Measurements from ENCODE around the gene BEND6. TPM values are rescaled to one million over a fixed set of nuclear protein-coding genes. Genes with fewer than 3 reads are reported as not detected.

The BEND6 gene
- total and polyA plus RNA-seq, 2 of the 8 experiments (the other 6 are each of a cell fraction or from before 2014, with no cell fraction given), result 0.71 to 2.1 TPM

GRCh38 chr6:56959094-56959493, 4.2 kb downstream of the BEND6 start (continued):
- no peak for TF ChIP-seq CHD7 (IDR thresholded peaks at IDR 0.05; ENCODE audit: insufficient replicate concordance, low read length)
- no peak for TF ChIP-seq CHD2 (IDR thresholded peaks at IDR 0.05; ENCODE audit: low read length)
